ENCODE measurements around the gene S100B.

S100B gene

DNA sequence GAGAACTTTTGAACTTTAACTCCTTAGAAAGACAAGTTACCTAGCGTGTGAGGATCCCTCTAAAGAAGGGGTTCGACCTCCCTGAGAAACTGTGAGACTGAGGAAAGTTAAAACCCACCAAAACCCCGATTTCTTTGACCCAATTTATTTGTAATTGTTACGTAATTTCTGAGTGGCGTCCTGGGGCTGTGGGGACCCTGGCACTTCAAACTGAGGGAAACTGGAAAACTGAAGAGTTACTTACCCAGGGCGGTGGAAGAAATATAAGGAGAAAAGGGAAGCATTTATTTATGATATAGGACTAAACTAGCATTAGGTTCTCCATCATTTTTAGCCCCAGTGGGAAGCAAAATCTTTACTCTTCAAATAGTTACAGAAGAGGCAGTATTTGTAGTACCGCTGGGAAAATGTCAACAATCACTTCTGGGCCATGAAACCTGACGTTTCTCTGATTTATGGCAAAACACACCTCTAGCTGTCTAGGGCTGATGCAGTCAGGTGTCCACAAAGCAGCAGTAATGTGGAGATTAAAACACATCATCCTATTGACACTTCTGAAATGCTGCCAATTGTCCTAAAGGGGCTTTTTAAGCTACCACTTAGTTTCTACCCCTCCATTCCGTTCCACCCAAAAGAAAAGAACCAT is 430 bp downstream of the S100B start:
- H3K4me3 ChIP-seq (replicated peaks; ENCODE audit: low read depth, low read length): no peak overlapping the region
- DNase-seq (ENCODE audit: low read depth): no peak
- TF ChIP-seq CTCF (IDR thresholded peaks at IDR 0.05; ENCODE audit: low read length, missing control alignments): no peak

DNA sequence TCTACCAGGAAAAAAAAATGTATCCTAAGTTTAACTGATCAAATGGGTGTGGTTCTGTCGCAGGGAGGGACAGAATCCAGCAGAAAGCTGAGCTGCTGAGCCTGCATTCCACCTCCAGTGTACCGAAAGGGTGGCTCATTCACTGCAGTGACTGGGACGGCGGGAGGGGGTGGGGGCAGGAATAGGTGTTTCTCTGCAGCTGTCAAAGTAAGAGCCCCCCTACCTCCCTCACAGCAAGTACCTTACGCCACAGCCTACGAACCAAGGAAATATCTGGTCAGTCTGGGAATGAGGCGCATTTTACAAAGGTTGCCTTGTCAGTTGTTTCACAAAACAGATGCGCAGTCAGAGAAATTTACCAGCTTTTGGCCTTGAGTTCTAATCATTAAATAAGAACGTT is 1.7 kb downstream of the S100B start:
- no peak overlapping the region for H3K4me3 ChIP-seq (replicated peaks; ENCODE audit: low read depth, low read length)
- DNase-seq (ENCODE audit: low read depth): no peak
- no peak for TF ChIP-seq CTCF (IDR thresholded peaks at IDR 0.05; ENCODE audit: low read length, missing control alignments)

GRCh38 chr21:46600978-46601377 is 3.9 kb downstream of the S100B start:
- no peak for DNase-seq (ENCODE audit: low read depth)
- no peak for TF ChIP-seq CTCF (IDR thresholded peaks at IDR 0.05; ENCODE audit: low read length, missing control alignments)
- H3K4me3 ChIP-seq (replicated peaks; ENCODE audit: low read depth, low read length): no peak overlapping the region

GRCh38 chr21:46600305-46600704 is 4.6 kb downstream of the S100B start:
- no peak for DNase-seq (ENCODE audit: low read depth)
- H3K4me3 ChIP-seq (replicated peaks; ENCODE audit: low read depth, low read length): no peak overlapping the region
- no peak for TF ChIP-seq CTCF (IDR thresholded peaks at IDR 0.05; ENCODE audit: low read length, missing control alignments)

DNA sequence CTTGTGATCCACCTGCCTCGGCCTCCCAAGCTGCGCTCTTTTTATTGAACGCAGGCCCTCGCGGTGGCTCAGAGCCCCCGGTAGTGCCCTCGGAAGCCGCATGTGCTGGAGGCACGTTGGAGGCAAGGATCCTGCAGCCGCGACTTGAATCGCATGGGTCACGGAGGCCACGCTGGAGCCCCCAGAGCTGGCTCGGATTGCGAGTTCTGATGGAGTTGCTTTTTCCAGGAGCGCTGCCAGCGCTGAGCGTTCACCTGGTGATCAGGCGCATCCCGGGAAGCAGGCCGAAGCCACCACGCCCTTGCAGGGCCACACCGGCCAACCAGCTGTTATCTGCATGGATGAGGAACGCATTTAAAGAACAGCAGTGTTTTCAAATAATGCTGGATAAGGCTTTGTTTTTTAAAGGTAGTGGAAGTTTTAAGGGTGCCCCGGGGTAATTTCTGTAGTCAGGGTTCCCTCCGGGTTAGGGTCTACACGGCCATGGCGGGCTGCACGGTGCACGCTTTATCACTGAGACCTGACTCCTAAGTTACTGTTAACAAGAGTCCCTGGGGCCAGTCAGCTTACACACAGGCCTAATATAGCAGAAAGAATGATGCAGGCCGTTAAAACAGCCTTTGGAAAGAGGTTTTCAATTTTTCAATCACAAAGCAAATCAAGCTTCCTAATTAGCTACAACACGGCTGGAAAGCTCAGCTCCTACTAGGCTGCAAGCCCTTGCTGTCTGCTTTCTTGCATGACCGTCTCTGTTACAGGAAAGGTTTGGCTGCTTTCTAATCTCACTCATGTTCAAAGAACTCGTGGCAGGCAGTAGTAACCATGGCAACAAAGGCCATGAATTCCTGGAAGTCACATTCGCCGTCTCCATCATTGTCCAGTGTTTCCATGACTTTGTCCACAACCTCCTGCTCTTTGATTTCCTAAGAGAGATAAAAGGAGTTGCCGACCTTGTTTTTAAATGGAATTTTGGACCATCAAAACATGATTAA is 6.0 kb downstream of the S100B start:
- no peak for TF ChIP-seq CTCF (IDR thresholded peaks at IDR 0.05; ENCODE audit: low read length, missing control alignments)
- no peak overlapping the region for H3K4me3 ChIP-seq (replicated peaks; ENCODE audit: low read depth, low read length)
- peak; percentile 95 for DNase-seq (ENCODE audit: low read depth)

- no peak overlapping the region for H3K4me3 ChIP-seq (replicated peaks; ENCODE audit: low read depth, low read length)
- TF ChIP-seq CTCF (IDR thresholded peaks at IDR 0.05; ENCODE audit: low read length, missing control alignments): no peak
- DNase-seq (ENCODE audit: low read depth): no peak
These were observed 7.0 kb downstream of the S100B start for GRCh38 chr21:46597896-46598343.

Data from fibroblast of pulmonary artery (primary cell).